Upper lobe of right lung (tissue), 1 donor: Measurements from ENCODE around the gene RNF151. TPM values are rescaled to one million over a fixed set of nuclear protein-coding genes. Genes with fewer than 3 reads are reported as not detected.

Experiments
- ATAC-seq: fragments of 200-7000 bp; cut with Tn5 transposase; one replicate; pipeline ENCODE4 v1.9.1; 2020; ENCODE audit warnings: mild to moderate bottlenecking, moderate library complexity
- DNase-seq: peaks from one replicate; pipeline ENCODE4 v3.0.0-alpha.2; 2020
- H3K27ac ChIP-seq: fragments of 200-600 bp; one replicate; pipeline ENCODE4 v1.8.0; 2022
- H3K27me3 ChIP-seq: fragments of 200-600 bp; one replicate; pipeline ENCODE4 v1.8.0; 2022; ENCODE audit warnings: mild to moderate bottlenecking
- H3K36me3 ChIP-seq: fragments of 200-600 bp; one replicate; pipeline ENCODE4 v1.8.0; 2022
- H3K4me1 ChIP-seq: fragments of 200-600 bp; one replicate; pipeline ENCODE4 v1.8.0; 2022
- H3K4me3 ChIP-seq: fragments of 200-600 bp; one replicate; pipeline ENCODE4 v1.8.0; 2022; ENCODE audit warnings: mild to moderate bottlenecking
- H3K9me3 ChIP-seq: fragments of 200-600 bp; one replicate; pipeline ENCODE4 v1.8.0; 2022
- intact Hi-C: fragments of 100-400 bp; cut with DNase I; formaldehyde crosslinking; loops from one replicate; pipeline ENCODE4 v1.11.0; 2022
- total RNA-seq: library from RNA; stranded (reverse); fragmentation: NEBNext Ultra II Directional; extraction: Animal tissue kit (Norgen Biotek cat#: 25700); gene quantifications from one replicate; pipeline ENCODE4 v1.2.1, GENCODE V29; 2021
- TF ChIP-seq, protein P1 (sequence below): fragments of 200-600 bp; IDR thresholded peaks from one replicate; pipeline ENCODE4 v1.8.0; 2022; ENCODE audit warnings: antibody characterized with exemption
- donor health status: DM: no; HTN: yes; CAD: no; lungs with severe emphysema.

RNF151 gene
- total RNA-seq, 1 donor from 2014 or later = not detected

DNA sequence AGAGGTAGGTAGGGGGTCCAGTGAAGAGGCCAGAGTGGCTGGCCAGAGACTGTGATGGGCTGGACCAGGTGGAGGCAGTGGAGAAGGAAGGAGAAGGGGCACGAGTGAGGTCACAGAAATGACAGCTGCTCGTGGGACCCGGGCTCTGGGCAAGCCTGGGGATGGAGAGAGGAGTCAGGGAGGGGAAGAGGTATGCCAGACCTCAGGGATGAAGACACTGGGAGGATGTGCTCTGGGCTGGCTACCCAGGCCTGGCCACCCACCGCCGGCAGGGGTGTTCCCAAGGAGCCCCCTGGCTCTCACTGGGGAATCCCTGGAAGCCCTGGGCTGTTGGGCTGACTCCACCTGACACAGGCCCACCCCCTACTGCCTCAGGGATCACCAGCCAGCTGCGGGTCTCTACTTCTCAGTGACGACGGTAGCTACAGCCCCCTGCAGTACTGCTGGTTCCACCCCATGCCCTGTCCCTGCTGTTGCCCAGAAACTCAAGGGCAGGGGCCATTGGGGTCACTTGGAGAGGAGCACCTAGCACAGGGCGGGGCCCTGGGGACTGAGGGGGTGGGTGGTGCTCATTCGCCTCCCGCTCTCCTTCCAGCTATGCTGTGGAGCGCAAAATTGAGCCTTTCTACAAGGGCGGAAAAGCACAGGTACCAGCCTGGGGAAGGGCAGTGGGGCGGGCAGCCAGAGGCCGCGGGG, 7.0 kb downstream of the RNF151 start:
- Histone ChIP-seq H3K4me1 (peaks cover 16% of the 10 kb centered on the region), H3K27me3 (peaks cover 9% of the 10 kb centered on the region), H3K27ac (no peak overlapping the region), H3K9me3 (no peaks in the 10 kb centered on the region), H3K36me3 (peaks cover 45% of the 10 kb centered on the region), H3K4me3 (no peak overlapping the region)
- DNase-seq (no peak), ATAC-seq (no peak)
- TF ChIP-seq, protein P1, sequence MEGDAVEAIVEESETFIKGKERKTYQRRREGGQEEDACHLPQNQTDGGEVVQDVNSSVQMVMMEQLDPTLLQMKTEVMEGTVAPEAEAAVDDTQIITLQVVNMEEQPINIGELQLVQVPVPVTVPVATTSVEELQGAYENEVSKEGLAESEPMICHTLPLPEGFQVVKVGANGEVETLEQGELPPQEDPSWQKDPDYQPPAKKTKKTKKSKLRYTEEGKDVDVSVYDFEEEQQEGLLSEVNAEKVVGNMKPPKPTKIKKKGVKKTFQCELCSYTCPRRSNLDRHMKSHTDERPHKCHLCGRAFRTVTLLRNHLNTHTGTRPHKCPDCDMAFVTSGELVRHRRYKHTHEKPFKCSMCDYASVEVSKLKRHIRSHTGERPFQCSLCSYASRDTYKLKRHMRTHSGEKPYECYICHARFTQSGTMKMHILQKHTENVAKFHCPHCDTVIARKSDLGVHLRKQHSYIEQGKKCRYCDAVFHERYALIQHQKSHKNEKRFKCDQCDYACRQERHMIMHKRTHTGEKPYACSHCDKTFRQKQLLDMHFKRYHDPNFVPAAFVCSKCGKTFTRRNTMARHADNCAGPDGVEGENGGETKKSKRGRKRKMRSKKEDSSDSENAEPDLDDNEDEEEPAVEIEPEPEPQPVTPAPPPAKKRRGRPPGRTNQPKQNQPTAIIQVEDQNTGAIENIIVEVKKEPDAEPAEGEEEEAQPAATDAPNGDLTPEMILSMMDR = no peak
- intact Hi-C loops = no loop called here

GRCh38 chr16:1974157-1975070, 7.8 kb downstream of the RNF151 start:
- DNase-seq = no peak
- intact Hi-C loops = no loop called here
- peaks cover 45% of the 10 kb centered on the region for H3K36me3 ChIP-seq
- H3K4me1 ChIP-seq = peaks cover 16% of the 10 kb centered on the region
- TF ChIP-seq, protein P1 = no peak
- no peak overlapping the region for H3K27ac ChIP-seq
- H3K4me3 ChIP-seq = no peak overlapping the region
- no peak for ATAC-seq
- peaks cover 17% of the 10 kb centered on the region for H3K27me3 ChIP-seq
- no peaks in the 10 kb centered on the region for H3K9me3 ChIP-seq

DNA sequence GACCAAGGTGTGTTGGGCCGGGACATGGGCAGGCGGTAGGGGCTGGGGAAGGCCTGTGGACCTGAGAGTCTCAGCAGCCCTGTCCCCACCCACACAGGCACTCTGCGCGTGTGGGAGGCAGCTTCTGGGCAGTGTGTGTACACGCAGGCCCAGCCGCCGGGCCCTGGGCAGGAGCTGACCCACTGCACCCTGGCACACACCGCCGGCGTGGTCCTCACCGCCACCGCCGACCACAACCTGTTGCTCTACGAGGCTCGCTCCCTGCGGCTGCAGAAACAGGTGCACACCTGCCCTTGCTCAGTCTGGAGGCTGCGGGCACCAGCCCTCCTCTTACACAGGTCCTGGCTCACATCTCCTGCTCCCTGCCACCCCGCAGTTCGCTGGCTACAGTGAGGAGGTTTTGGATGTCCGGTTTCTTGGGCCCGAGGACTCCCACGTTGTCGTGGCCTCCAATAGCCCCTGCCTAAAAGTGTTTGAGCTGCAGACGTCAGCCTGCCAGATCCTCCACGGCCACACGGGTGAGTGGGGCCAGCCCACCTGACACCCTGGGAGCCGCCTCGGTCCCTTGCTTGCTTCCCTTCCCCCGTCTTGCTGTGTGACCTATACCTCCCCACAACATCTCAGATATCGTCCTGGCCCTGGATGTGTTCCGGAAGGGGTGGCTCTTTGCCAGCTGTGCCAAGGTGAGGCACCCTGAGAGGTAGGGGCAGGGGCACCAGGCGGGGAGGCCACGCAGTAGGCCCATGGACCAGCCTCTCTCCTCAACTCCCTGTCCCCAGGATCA, 9.0 kb downstream of the RNF151 start:
- H3K4me1 ChIP-seq = peaks cover 16% of the 10 kb centered on the region
- no peak overlapping the region for H3K27ac ChIP-seq
- peaks cover 45% of the 10 kb centered on the region for H3K36me3 ChIP-seq
- TF ChIP-seq, protein P1 = no peak
- H3K27me3 ChIP-seq = peaks cover 25% of the 10 kb centered on the region
- no peak for ATAC-seq
- intact Hi-C loops = no loop called here
- no peak overlapping the region for H3K4me3 ChIP-seq
- no peak for DNase-seq
- H3K9me3 ChIP-seq = no peaks in the 10 kb centered on the region

DNA sequence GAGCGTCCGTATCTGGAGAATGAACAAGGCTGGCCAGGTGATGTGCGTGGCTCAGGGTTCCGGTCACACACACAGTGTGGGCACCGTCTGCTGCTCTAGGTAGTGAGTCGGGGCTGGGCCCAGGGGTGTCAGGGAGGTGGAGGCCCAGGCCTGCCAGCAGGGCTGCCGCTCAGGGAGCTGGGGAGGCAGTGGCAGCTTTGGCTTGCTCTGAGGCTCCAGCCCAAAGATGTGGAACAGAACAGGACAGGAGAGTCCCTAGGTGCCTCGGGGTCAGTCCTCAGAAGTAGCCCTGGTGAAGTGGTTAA, 9.5 kb downstream of the RNF151 start:
- H3K36me3 ChIP-seq = peaks cover 45% of the 10 kb centered on the region
- no peaks in the 10 kb centered on the region for H3K9me3 ChIP-seq
- H3K4me1 ChIP-seq = peaks cover 13% of the 10 kb centered on the region
- H3K4me3 ChIP-seq = no peak overlapping the region
- TF ChIP-seq, protein P1 = no peak
- intact Hi-C loops = no loop called here
- no peak overlapping the region for H3K27ac ChIP-seq
- DNase-seq (no peak), ATAC-seq (no peak)
- H3K27me3 ChIP-seq = peaks cover 31% of the 10 kb centered on the region

- Histone ChIP-seq H3K9me3 (no peaks in the 10 kb centered on the region), H3K27ac (no peak overlapping the region), H3K4me3 (no peak overlapping the region), H3K27me3 (peaks cover 38% of the 10 kb centered on the region), H3K36me3 (peaks cover 45% of the 10 kb centered on the region), H3K4me1 (peaks cover 11% of the 10 kb centered on the region)
- ATAC-seq (no peak), DNase-seq (no peak)
- intact Hi-C loops = no loop called here
- TF ChIP-seq, protein P1 = no peak
Measured at GRCh38 chr16:1976951-1977874, 10.6 kb downstream of the RNF151 start.
